Astrocyte (in vitro differentiated cells and primary cell): Measurements from ENCODE around the gene SSTR5. TPM values are rescaled to one million over a fixed set of nuclear protein-coding genes. Genes with fewer than 3 reads are reported as not detected.

Experiments
- DNase-seq: peaks from one replicate; pipeline ENCODE4 v3.0.0-alpha.2; 2010; ENCODE audit warnings: low read depth
- FAIRE-seq: peaks from 2 replicates; lab custom pipeline; 2011; peaks lifted over from hg19 to GRCh38; lab: Jason Lieb, UNC
- H2AFZ ChIP-seq: 2 replicates; pipeline ENCODE4 v1.6.0; 2012; ENCODE audit warnings: low read depth, low read length, inconsistent platforms
- H3K27ac ChIP-seq: 2 replicates; pipeline ENCODE4 v1.5.1; 2011; ENCODE audit warnings: low read depth, low read length, inconsistent platforms
- H3K27me3 ChIP-seq: 2 replicates; pipeline ENCODE4 v1.6.0; 2011; ENCODE audit warnings: low read length, inconsistent platforms; ENCODE audit not compliant: insufficient read depth
- H3K36me3 ChIP-seq: 2 replicates; pipeline ENCODE4 v1.5.1; 2011; ENCODE audit warnings: low read length, inconsistent platforms; ENCODE audit not compliant: insufficient read depth
- H3K4me1 ChIP-seq: 2 replicates; pipeline ENCODE4 v1.5.1; 2011; ENCODE audit warnings: low read length, inconsistent platforms; ENCODE audit not compliant: insufficient read depth
- H3K4me2 ChIP-seq: 2 replicates; pipeline ENCODE4 v1.6.0; 2012; ENCODE audit warnings: low read length, inconsistent platforms
- H3K4me3 ChIP-seq: 2 replicates; pipeline ENCODE4 v1.5.1; 2011; ENCODE audit warnings: low read depth, mild to moderate bottlenecking, low read length, inconsistent platforms; ENCODE audit not compliant: insufficient read depth
- H3K79me2 ChIP-seq: 2 replicates; pipeline ENCODE4 v1.6.0; 2012; ENCODE audit warnings: mild to moderate bottlenecking, low read length, inconsistent platforms; ENCODE audit not compliant: insufficient read depth
- H3K9ac ChIP-seq: 2 replicates; pipeline ENCODE4 v1.6.0; 2012; ENCODE audit warnings: mild to moderate bottlenecking, low read length, inconsistent platforms
- H3K9me3 ChIP-seq: 2 replicates; pipeline ENCODE4 v1.5.1; 2012; ENCODE audit warnings: low read depth, mild to moderate bottlenecking, low read length, inconsistent platforms; ENCODE audit not compliant: insufficient read depth
- H4K20me1 ChIP-seq: 2 replicates; pipeline ENCODE4 v1.6.0; 2012; ENCODE audit warnings: low read length, inconsistent platforms; ENCODE audit not compliant: insufficient read depth
- H3K27ac Mint-ChIP-seq: one replicate; pipeline ENCODE4 v1.8.0; 2021; ENCODE audit warnings: mild to moderate bottlenecking, mixed read lengths; ENCODE audit not compliant: unreplicated experiment
- H3K27me3 Mint-ChIP-seq: one replicate; pipeline ENCODE4 v1.8.0; 2021; ENCODE audit warnings: low read depth, mixed read lengths; ENCODE audit not compliant: unreplicated experiment
- H3K36me3 Mint-ChIP-seq: one replicate; pipeline ENCODE4 v1.8.0; 2021; ENCODE audit warnings: low read depth, mixed read lengths; ENCODE audit not compliant: unreplicated experiment
- H3K4me1 Mint-ChIP-seq: one replicate; pipeline ENCODE4 v1.8.0; 2021; ENCODE audit warnings: low read depth, mixed read lengths; ENCODE audit not compliant: unreplicated experiment
- H3K4me3 Mint-ChIP-seq: one replicate; pipeline ENCODE4 v1.8.0; 2021; ENCODE audit warnings: mild to moderate bottlenecking, moderate library complexity, mixed read lengths; ENCODE audit not compliant: unreplicated experiment
- H3K9me3 Mint-ChIP-seq: one replicate; pipeline ENCODE4 v1.8.0; 2021; ENCODE audit warnings: mild to moderate bottlenecking, mixed read lengths; ENCODE audit not compliant: unreplicated experiment
- CTCF ChIP-seq: IDR thresholded peaks from 2 replicates; pipeline ENCODE4 v1.5.1; 2011; ENCODE audit warnings: low read depth, mild to moderate bottlenecking, inconsistent platforms, low read length, moderate library complexity; ENCODE audit not compliant: insufficient read depth
- EZH2 ChIP-seq: IDR thresholded peaks from 2 replicates; pipeline ENCODE4 v1.6.1; 2012; ENCODE audit warnings: mild to moderate bottlenecking, low read length, inconsistent platforms; ENCODE audit not compliant: insufficient read depth
- total RNA-seq: library from RNA; stranded (reverse); gene quantifications from 2 replicates; pipeline ENCODE4 v1.2.1, GENCODE V29; 2021

The SSTR5 gene
- total RNA-seq, 1 donor from 2014 or later, result not detected

DNA sequence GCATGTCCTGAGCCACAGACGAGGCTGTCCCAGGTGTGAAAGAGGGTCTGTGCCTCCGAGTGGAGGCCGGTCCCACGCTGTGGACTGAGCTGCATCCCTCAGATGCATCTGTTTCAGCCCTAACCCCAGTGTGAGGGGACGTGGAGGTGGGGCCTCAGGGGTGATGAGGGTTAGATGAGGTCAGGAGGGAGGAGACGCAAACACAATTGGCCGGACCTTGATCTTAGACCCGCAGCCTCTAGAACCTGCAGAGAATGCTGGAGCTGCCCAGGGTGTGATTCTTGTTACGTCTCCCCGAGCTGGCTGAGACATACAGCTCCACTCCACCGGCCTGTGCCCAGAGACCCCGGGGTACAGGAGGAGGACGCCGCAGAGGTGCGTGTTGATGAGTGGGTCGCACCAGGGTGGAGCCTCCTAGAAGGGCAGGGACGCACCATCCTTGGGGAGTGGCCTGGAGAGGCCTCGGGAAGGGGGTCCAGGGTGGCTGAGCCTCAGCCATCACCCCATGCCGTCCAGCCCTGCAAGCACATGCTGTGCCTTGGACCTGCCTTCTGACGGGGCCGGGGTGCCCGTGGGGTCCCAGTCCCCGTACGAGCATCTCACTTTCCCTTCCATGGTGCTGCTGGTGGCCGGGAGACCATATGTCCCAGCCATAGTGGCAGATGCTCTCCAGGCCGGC lies 40.1 kb downstream of the SSTR5 start:
- Histone ChIP-seq H3K36me3 (no peaks in the 10 kb centered on the region), H2AFZ (no peak overlapping the region), H3K27ac (no peak overlapping the region), H3K4me1 (no peaks in the 10 kb centered on the region), H3K27me3 (peaks cover 4% of the 10 kb centered on the region), H3K9me3 (no peaks in the 10 kb centered on the region), H3K4me2 (no peak overlapping the region), H3K4me3 (no peak overlapping the region), H4K20me1 (no peaks in the 10 kb centered on the region), H3K9ac (no peak overlapping the region), H3K79me2 (no peaks in the 10 kb centered on the region)
- FAIRE-seq, result no peak
- Mint-ChIP-seq H3K27me3 (peaks cover 43% of the 10 kb centered on the region), H3K4me3 (no peak overlapping the region), H3K27ac (no peak overlapping the region), H3K4me1 (no peaks in the 10 kb centered on the region), H3K36me3 (no peaks in the 10 kb centered on the region), H3K9me3 (no peaks in the 10 kb centered on the region)
- DNase-seq, result no peak
- no peak for TF ChIP-seq EZH2
- no peak for TF ChIP-seq CTCF

GRCh38 chr16:1113489-1113888 lies 40.9 kb downstream of the SSTR5 start:
- peaks cover 4% of the 10 kb centered on the region for H3K27me3 ChIP-seq

More at GRCh38 chr16:1113489-1113888, 40.9 kb downstream of the SSTR5 start:
- no peaks in the 10 kb centered on the region for H3K4me1 ChIP-seq
- FAIRE-seq, result no peak
- no peaks in the 10 kb centered on the region for H3K9me3 ChIP-seq
- no peaks in the 10 kb centered on the region for H3K36me3 ChIP-seq
- H3K4me2 ChIP-seq, result no peak overlapping the region
- no peaks in the 10 kb centered on the region for H3K9me3 Mint-ChIP-seq
- no peak overlapping the region for H3K27ac Mint-ChIP-seq
- DNase-seq, result no peak
- no peak overlapping the region for H3K4me3 Mint-ChIP-seq
- no peaks in the 10 kb centered on the region for H3K36me3 Mint-ChIP-seq
- H3K4me3 ChIP-seq, result no peak overlapping the region
- H3K4me1 Mint-ChIP-seq, result no peaks in the 10 kb centered on the region
- no peak overlapping the region for H3K9ac ChIP-seq
- H4K20me1 ChIP-seq, result no peaks in the 10 kb centered on the region
- no peak overlapping the region for H2AFZ ChIP-seq
- H3K27ac ChIP-seq, result no peak overlapping the region
- peaks cover 43% of the 10 kb centered on the region for H3K27me3 Mint-ChIP-seq
- TF ChIP-seq CTCF (no peak), EZH2 (no peak)
- no peaks in the 10 kb centered on the region for H3K79me2 ChIP-seq
